Gastroesophageal sphincter (tissue), 3 donors: Measurements from ENCODE around the gene USH1G.

Experiments
- EP300 ChIP-seq: sonication (generic); formaldehyde crosslinking; IDR thresholded peaks from one replicate; pipeline ENCODE4 v1.6.1; 2017; ENCODE audit warnings: antibody characterized with exemption, mild to moderate bottlenecking
- POLR2A ChIP-seq, 2 donors: fragments of 450-650 bp; IDR thresholded peaks; one replicate each; pipeline ENCODE4 v1.6.1; 2017; ENCODE audit warnings: antibody characterized with exemption in 2 of 2, mild to moderate bottlenecking in 2 of 2, moderate library complexity in 1 of 2
- POLR2AphosphoS5 ChIP-seq: sonication (generic); formaldehyde crosslinking; IDR thresholded peaks from one replicate; pipeline ENCODE4 v1.6.1; 2017; ENCODE audit warnings: antibody characterized with exemption
- TF ChIP-seq, protein P1 (sequence below), 4 experiments: fragments of 200-600 bp in 2 of 4; fragments of 450-650 bp in 2 of 4; sonication (generic) in 1 of 4; IDR thresholded peaks; one replicate each; pipeline ENCODE4 v1.5.1; 2017 to 2019; ENCODE audit warnings: antibody characterized with exemption in 4 of 4, mild to moderate bottlenecking in 2 of 4, moderate library complexity in 2 of 4

DNA sequence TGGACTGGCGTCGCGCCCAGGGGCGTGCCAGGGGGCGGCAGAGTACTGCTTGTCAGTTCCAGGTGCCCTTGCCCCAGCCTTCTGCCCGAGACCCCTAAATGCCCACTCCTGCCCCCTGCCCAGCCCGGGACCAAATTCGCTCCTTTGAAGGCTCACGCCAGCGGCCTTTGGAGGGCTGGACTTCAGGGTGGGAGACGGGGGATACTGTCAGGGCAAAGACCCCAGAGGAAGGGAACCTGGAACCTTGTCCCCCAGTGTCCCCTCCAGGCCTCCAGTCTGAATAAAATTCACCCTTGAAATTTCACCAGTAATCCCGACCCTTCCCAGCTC is 13.4 kb upstream of the USH1G start:
- TF ChIP-seq POLR2A (IDR thresholded peaks at IDR 0.05) (no peak), POLR2AphosphoS5 (no peak), EP300 (no peak)
- TF ChIP-seq, protein P1, sequence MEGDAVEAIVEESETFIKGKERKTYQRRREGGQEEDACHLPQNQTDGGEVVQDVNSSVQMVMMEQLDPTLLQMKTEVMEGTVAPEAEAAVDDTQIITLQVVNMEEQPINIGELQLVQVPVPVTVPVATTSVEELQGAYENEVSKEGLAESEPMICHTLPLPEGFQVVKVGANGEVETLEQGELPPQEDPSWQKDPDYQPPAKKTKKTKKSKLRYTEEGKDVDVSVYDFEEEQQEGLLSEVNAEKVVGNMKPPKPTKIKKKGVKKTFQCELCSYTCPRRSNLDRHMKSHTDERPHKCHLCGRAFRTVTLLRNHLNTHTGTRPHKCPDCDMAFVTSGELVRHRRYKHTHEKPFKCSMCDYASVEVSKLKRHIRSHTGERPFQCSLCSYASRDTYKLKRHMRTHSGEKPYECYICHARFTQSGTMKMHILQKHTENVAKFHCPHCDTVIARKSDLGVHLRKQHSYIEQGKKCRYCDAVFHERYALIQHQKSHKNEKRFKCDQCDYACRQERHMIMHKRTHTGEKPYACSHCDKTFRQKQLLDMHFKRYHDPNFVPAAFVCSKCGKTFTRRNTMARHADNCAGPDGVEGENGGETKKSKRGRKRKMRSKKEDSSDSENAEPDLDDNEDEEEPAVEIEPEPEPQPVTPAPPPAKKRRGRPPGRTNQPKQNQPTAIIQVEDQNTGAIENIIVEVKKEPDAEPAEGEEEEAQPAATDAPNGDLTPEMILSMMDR (IDR thresholded peaks at IDR 0.05), result no peak
